Activated CD8-positive, alpha-beta T cell treated with anti-CD3 and anti-CD28 coated beads for 36 hours (primary cell): Measurements from ENCODE around the gene TOLLIP. TPM values are rescaled to one million over a fixed set of nuclear protein-coding genes. Genes with fewer than 3 reads are reported as not detected.

Experiments
- ATAC-seq: fragments of 200-7000 bp; cut with Tn5 transposase; one replicate; pipeline ENCODE4 v1.10.0; 2021; ENCODE audit warnings: mild to moderate bottlenecking, moderate library complexity
- CTCF ChIA-PET: fragments of 350-600 bp; sonication (Branson Sonifier 250); formaldehyde crosslinking; loops from one replicate; lab custom pipeline; 2021; ENCODE audit warnings: antibody characterized with exemption; lab: Charles Lee
- POLR2A ChIA-PET: fragments of 350-600 bp; sonication (Branson Sonifier 250); formaldehyde crosslinking; loops from one replicate; lab custom pipeline; 2021; ENCODE audit warnings: antibody characterized with exemption; lab: Charles Lee
- DNase-seq: peaks from one replicate; pipeline ENCODE4 v3.0.0-alpha.2; 2020
- H3K27ac Mint-ChIP-seq: one replicate; pipeline ENCODE4 v1.8.0; 2021; ENCODE audit warnings: mild to moderate bottlenecking, mixed read lengths
- H3K27me3 Mint-ChIP-seq: one replicate; pipeline ENCODE4 v1.8.0; 2021; ENCODE audit warnings: mixed read lengths
- H3K36me3 Mint-ChIP-seq: one replicate; pipeline ENCODE4 v1.8.0; 2021; ENCODE audit warnings: low read depth, mixed read lengths
- H3K4me1 Mint-ChIP-seq: one replicate; pipeline ENCODE4 v1.8.0; 2021; ENCODE audit warnings: low read depth, mixed read lengths
- H3K4me3 Mint-ChIP-seq: one replicate; pipeline ENCODE4 v1.8.0; 2021; ENCODE audit warnings: mild to moderate bottlenecking, moderate library complexity, mixed read lengths
- H3K9me3 Mint-ChIP-seq: one replicate; pipeline ENCODE4 v1.8.0; 2021; ENCODE audit warnings: mixed read lengths
- intact Hi-C: fragments of 100-400 bp; cut with micrococcal nuclease; formaldehyde crosslinking; loops from one replicate; pipeline ENCODE4 v1.10.0; 2022
- total RNA-seq, 2 experiments: library from RNA; stranded (reverse); gene quantifications; one replicate each; pipeline ENCODE4 v1.2.3, GENCODE V29; 2021
- TF ChIP-seq, protein P1 (sequence below): fragments of 200-600 bp; IDR thresholded peaks from one replicate; pipeline ENCODE4 v1.8.0; 2022; ENCODE audit warnings: antibody characterized with exemption, mild to moderate bottlenecking

The TOLLIP gene
- total RNA-seq, 2 experiments from 2014 or later: 32.4 to 33.1 TPM

- DNase-seq: no peak
- intact Hi-C loops: no loop called here
- Mint-ChIP-seq H3K9me3 (no peaks in the 10 kb centered on the region), H3K27ac (no peak overlapping the region), H3K4me3 (no peak overlapping the region), H3K36me3 (peaks cover 2% of the 10 kb centered on the region), H3K27me3 (no peaks in the 10 kb centered on the region), H3K4me1 (no peaks in the 10 kb centered on the region)
- CTCF ChIA-PET: no interaction called here
- ATAC-seq: no peak
- POLR2A ChIA-PET: no interaction called here
- TF ChIP-seq, protein P1, sequence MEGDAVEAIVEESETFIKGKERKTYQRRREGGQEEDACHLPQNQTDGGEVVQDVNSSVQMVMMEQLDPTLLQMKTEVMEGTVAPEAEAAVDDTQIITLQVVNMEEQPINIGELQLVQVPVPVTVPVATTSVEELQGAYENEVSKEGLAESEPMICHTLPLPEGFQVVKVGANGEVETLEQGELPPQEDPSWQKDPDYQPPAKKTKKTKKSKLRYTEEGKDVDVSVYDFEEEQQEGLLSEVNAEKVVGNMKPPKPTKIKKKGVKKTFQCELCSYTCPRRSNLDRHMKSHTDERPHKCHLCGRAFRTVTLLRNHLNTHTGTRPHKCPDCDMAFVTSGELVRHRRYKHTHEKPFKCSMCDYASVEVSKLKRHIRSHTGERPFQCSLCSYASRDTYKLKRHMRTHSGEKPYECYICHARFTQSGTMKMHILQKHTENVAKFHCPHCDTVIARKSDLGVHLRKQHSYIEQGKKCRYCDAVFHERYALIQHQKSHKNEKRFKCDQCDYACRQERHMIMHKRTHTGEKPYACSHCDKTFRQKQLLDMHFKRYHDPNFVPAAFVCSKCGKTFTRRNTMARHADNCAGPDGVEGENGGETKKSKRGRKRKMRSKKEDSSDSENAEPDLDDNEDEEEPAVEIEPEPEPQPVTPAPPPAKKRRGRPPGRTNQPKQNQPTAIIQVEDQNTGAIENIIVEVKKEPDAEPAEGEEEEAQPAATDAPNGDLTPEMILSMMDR: no peak
Observed at GRCh38 chr11:1292018-1292643, 17.3 kb downstream of the TOLLIP start.

GRCh38 chr11:1291295-1292017 lies 18.0 kb downstream of the TOLLIP start:
- Mint-ChIP-seq H3K4me1 (no peaks in the 10 kb centered on the region), H3K27me3 (no peaks in the 10 kb centered on the region), H3K36me3 (peaks cover 8% of the 10 kb centered on the region), H3K27ac (no peak overlapping the region), H3K4me3 (no peak overlapping the region), H3K9me3 (no peaks in the 10 kb centered on the region)
- no peak for ATAC-seq
- ChIA-PET CTCF (no interaction called here), POLR2A (no interaction called here)
- intact Hi-C loops: no loop called here
- no peak for DNase-seq
- TF ChIP-seq, protein P1: no peak

- ATAC-seq: no peak
- H3K4me1 Mint-ChIP-seq: no peaks in the 10 kb centered on the region
- TF ChIP-seq, protein P1: no peak
- peaks cover 11% of the 10 kb centered on the region for H3K36me3 Mint-ChIP-seq
- ChIA-PET CTCF (no interaction called here), POLR2A (no interaction called here)
- no peaks in the 10 kb centered on the region for H3K9me3 Mint-ChIP-seq
- H3K27me3 Mint-ChIP-seq: no peaks in the 10 kb centered on the region
- H3K27ac Mint-ChIP-seq: no peak overlapping the region
- no peak for DNase-seq
- H3K4me3 Mint-ChIP-seq: no peak overlapping the region
- intact Hi-C loops: no loop called here
Observed at GRCh38 chr11:1290052-1291040, 19.1 kb downstream of the TOLLIP start.

DNA sequence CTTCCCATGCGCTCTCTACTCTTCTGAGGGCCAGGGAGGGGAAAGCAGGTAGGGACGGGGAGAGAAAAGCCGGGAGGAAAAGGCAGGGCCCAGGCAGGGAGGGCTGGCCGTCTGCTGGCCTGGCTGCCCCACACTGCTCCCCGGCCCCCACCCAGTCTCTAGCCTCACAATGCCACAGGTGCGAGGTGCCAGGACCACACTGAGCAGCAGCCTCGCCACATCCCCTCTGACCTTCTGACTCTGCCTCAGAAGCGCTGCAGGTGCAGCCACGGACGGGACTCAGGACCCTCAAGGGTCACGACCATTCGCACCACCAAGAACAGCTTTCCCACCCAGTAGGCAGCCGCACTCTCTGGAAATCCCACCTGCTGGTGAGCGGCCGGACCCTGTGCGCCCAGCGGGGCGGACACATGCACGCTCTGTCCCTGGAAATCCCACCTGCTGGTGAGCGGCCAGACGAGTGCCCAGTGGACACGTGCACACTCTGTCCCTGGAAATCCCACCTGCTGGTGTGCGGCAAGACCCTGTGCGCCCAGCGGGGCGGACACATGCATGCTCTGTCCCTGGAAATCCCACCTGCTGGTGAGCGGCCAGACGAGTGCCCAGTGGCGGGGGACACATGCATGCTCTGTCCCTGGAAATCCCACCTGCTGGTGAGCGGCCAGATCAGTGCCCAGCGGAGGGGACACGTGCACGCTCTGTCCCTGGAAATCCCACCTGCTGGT lies 20.1 kb downstream of the TOLLIP start:
- TF ChIP-seq, protein P1: no peak
- no peak overlapping the region for H3K27ac Mint-ChIP-seq
- CTCF ChIA-PET: no interaction called here
- intact Hi-C loops: no loop called here
- H3K27me3 Mint-ChIP-seq: no peaks in the 10 kb centered on the region
- H3K4me3 Mint-ChIP-seq: no peak overlapping the region
- no peak for ATAC-seq
- no peaks in the 10 kb centered on the region for H3K9me3 Mint-ChIP-seq
- DNase-seq: no peak
- H3K4me1 Mint-ChIP-seq: no peaks in the 10 kb centered on the region
- peaks cover 14% of the 10 kb centered on the region for H3K36me3 Mint-ChIP-seq
- POLR2A ChIA-PET: no interaction called here
